Endodermal cell (in vitro differentiated cells): ENCODE measurements around the gene TMTC2. TPM values are rescaled to one million over a fixed set of nuclear protein-coding genes. Genes with fewer than 3 reads are reported as not detected.
A peak's percentile ranks its signal among the peaks of the same experiment; 100 is the strongest.

Source experiments
- DNase-seq: peaks from one replicate; pipeline ENCODE4 v3.0.0-alpha.2; 2017
- H3K27ac ChIP-seq: 2 replicates; pipeline ENCODE4 v1.5.1; 2013; ENCODE audit warnings: mild to moderate bottlenecking, low read depth, low read length, moderate library complexity
- H3K27me3 ChIP-seq: 2 replicates; pipeline ENCODE4 v1.6.1; 2013; ENCODE audit warnings: mild to moderate bottlenecking, low read length, moderate library complexity; ENCODE audit not compliant: insufficient read depth, control insufficient read depth, poor library complexity, severe bottlenecking
- H3K36me3 ChIP-seq: 2 replicates; pipeline ENCODE4 v1.7.0; 2013; ENCODE audit warnings: mild to moderate bottlenecking, low read length, moderate library complexity; ENCODE audit not compliant: control insufficient read depth, insufficient read depth
- H3K4me1 ChIP-seq: one replicate; pipeline ENCODE4 v1.7.0; 2013; ENCODE audit warnings: low read length; ENCODE audit not compliant: control insufficient read depth, insufficient read depth
- H3K4me3 ChIP-seq: 2 replicates; pipeline ENCODE4 v1.5.1; 2013; ENCODE audit warnings: mild to moderate bottlenecking, low read length, moderate library complexity
- H3K9ac ChIP-seq: 2 replicates; pipeline ENCODE4 v1.6.1; 2013; ENCODE audit warnings: mild to moderate bottlenecking, low read length, moderate library complexity; ENCODE audit not compliant: poor library complexity, severe bottlenecking; ENCODE audit errors: extremely low read depth
- H3K9me3 ChIP-seq: 2 replicates; pipeline ENCODE4 v1.6.1; 2013; ENCODE audit warnings: mild to moderate bottlenecking, low read length, moderate library complexity; ENCODE audit not compliant: control insufficient read depth
- H3K27ac Mint-ChIP-seq: 2 replicates; pipeline ENCODE4 v1.8.0; 2020; ENCODE audit warnings: mixed read lengths
- H3K27me3 Mint-ChIP-seq: 2 replicates; pipeline ENCODE4 v1.8.0; 2021; ENCODE audit warnings: mild to moderate bottlenecking, mixed read lengths; ENCODE audit not compliant: insufficient read depth
- H3K36me3 Mint-ChIP-seq: 2 replicates; pipeline ENCODE4 v1.8.0; 2020; ENCODE audit warnings: low read depth, mixed read lengths
- H3K4me1 Mint-ChIP-seq: 2 replicates; pipeline ENCODE4 v1.8.0; 2020; ENCODE audit warnings: mixed read lengths
- H3K4me3 Mint-ChIP-seq: 2 replicates; pipeline ENCODE4 v1.8.0; 2020; ENCODE audit warnings: mild to moderate bottlenecking, moderate library complexity, mixed read lengths
- H3K9me3 Mint-ChIP-seq: 2 replicates; pipeline ENCODE4 v1.8.0; 2020; ENCODE audit warnings: mild to moderate bottlenecking, mixed read lengths
- WGBS, 2 experiments: methylation state at CpG; one replicate each; pipeline versions ENCODE4 v1.1.5 to v1.1.7; 2013; ENCODE audit warnings: missing lambda C conversion rate in 2 of 2, mixed read lengths in 1 of 2; ENCODE audit not compliant: insufficient coverage in 1 of 2, insufficient read length in 1 of 2; 5-methylcytosine and 5-hydroxymethylcytosine counted together
- total RNA-seq, 2 donors: library from RNA; stranded (reverse); fragmentation: NEBNext Ultra II Directional in 1 of 2; extraction: Animal tissue kit (Norgen Biotek cat#: 25700) in 1 of 2; gene quantifications; 2 replicates in 1 of 2; 3 replicates in 1 of 2; pipeline ENCODE4 v1.2.1, GENCODE V29; 2021
- TF ChIP-seq, protein P1 (sequence below): fragments of 200-600 bp; sonication (generic); conservative IDR thresholded peaks from 2 replicates; pipeline ENCODE4 v1.5.0; 2021; ENCODE audit warnings: antibody characterized with exemption, mild to moderate bottlenecking

The TMTC2 gene
- total RNA-seq, 2 donors from 2014 or later = 7.2 to 10.8 TPM

- Mint-ChIP-seq H3K27ac (no peak overlapping the region), H3K4me1 (no peaks in the 10 kb centered on the region), H3K9me3 (peaks cover 4% of the 10 kb centered on the region), H3K36me3 (peaks cover 4% of the 10 kb centered on the region), H3K27me3 (no peaks in the 10 kb centered on the region), H3K4me3 (no peak overlapping the region)
- H3K4me3 ChIP-seq = no peak overlapping the region
- no peaks in the 10 kb centered on the region for H3K36me3 ChIP-seq
- peaks cover 3% of the 10 kb centered on the region for H3K9me3 ChIP-seq
- 96 to 100% methylated on average over 1 of the region's 1 CpG for WGBS, 2 experiments
- no peaks in the 10 kb centered on the region for H3K4me1 ChIP-seq
- DNase-seq = no peak
- no peaks in the 10 kb centered on the region for H3K27me3 ChIP-seq
- TF ChIP-seq, protein P1, sequence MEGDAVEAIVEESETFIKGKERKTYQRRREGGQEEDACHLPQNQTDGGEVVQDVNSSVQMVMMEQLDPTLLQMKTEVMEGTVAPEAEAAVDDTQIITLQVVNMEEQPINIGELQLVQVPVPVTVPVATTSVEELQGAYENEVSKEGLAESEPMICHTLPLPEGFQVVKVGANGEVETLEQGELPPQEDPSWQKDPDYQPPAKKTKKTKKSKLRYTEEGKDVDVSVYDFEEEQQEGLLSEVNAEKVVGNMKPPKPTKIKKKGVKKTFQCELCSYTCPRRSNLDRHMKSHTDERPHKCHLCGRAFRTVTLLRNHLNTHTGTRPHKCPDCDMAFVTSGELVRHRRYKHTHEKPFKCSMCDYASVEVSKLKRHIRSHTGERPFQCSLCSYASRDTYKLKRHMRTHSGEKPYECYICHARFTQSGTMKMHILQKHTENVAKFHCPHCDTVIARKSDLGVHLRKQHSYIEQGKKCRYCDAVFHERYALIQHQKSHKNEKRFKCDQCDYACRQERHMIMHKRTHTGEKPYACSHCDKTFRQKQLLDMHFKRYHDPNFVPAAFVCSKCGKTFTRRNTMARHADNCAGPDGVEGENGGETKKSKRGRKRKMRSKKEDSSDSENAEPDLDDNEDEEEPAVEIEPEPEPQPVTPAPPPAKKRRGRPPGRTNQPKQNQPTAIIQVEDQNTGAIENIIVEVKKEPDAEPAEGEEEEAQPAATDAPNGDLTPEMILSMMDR = no peak
- H3K27ac ChIP-seq = no peak overlapping the region
- no peak overlapping the region for H3K9ac ChIP-seq
These were observed 329.6 kb downstream of the TMTC2 start for GRCh38 chr12:83016218-83016835.

GRCh38 chr12:83016991-83017390, 330.3 kb downstream of the TMTC2 start:
- no peaks in the 10 kb centered on the region for H3K36me3 Mint-ChIP-seq
- no peaks in the 10 kb centered on the region for H3K9me3 Mint-ChIP-seq
- H3K36me3 ChIP-seq = no peaks in the 10 kb centered on the region
- DNase-seq = no peak
- H3K9me3 ChIP-seq = no peaks in the 10 kb centered on the region
- H3K4me1 Mint-ChIP-seq = peaks cover 4% of the 10 kb centered on the region
- H3K27me3 Mint-ChIP-seq = no peaks in the 10 kb centered on the region
- H3K27me3 ChIP-seq = no peaks in the 10 kb centered on the region
- peak overlapping the region; percentile 26 for H3K27ac ChIP-seq
- no peak overlapping the region for H3K27ac Mint-ChIP-seq
- H3K9ac ChIP-seq = no peak overlapping the region
- H3K4me1 ChIP-seq = no peaks in the 10 kb centered on the region
- no peak overlapping the region for H3K4me3 Mint-ChIP-seq
- TF ChIP-seq, protein P1 = no peak
- H3K4me3 ChIP-seq = no peak overlapping the region
- WGBS, 2 experiments = 0 to 13% methylated on average over 1 of the region's 1 CpG

DNA sequence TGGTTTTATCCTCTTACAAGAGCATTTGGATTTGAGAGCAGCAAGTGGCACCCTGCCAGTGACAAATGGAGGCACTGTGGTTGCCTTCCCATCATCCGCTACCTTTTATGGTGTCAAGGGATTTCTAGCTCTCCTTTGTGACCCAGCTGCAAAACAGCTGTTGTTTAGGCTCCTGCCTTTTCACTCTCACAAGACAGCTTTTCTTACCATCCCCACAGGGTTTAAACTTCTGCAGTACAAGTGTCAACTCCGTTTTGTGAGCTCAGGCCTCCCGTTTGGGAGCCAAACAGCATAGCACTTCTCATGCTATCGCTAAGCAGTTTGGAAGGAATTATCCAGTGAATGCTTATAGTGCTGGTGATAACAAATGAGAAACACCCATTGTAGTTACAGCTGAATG, 331.4 kb downstream of the TMTC2 start:
- H3K27me3 Mint-ChIP-seq = no peaks in the 10 kb centered on the region
- H3K36me3 Mint-ChIP-seq = no peaks in the 10 kb centered on the region
- Histone ChIP-seq H3K4me1 (no peaks in the 10 kb centered on the region), H3K27me3 (no peaks in the 10 kb centered on the region), H3K4me3 (no peak overlapping the region), H3K36me3 (no peaks in the 10 kb centered on the region), H3K9me3 (no peaks in the 10 kb centered on the region), H3K9ac (no peak overlapping the region), H3K27ac (no peak overlapping the region)
- WGBS, 2 experiments = 88 to 92% methylated on average over 4 of the region's 4 CpGs
- H3K4me1 Mint-ChIP-seq = peaks cover 7% of the 10 kb centered on the region
- H3K9me3 Mint-ChIP-seq = no peaks in the 10 kb centered on the region
- TF ChIP-seq, protein P1 = no peak
- H3K4me3 Mint-ChIP-seq = no peak overlapping the region
- H3K27ac Mint-ChIP-seq = no peak overlapping the region
- DNase-seq = no peak
